ENCODE measurements around the gene FECH.

- TF ChIP-seq, protein P1, sequence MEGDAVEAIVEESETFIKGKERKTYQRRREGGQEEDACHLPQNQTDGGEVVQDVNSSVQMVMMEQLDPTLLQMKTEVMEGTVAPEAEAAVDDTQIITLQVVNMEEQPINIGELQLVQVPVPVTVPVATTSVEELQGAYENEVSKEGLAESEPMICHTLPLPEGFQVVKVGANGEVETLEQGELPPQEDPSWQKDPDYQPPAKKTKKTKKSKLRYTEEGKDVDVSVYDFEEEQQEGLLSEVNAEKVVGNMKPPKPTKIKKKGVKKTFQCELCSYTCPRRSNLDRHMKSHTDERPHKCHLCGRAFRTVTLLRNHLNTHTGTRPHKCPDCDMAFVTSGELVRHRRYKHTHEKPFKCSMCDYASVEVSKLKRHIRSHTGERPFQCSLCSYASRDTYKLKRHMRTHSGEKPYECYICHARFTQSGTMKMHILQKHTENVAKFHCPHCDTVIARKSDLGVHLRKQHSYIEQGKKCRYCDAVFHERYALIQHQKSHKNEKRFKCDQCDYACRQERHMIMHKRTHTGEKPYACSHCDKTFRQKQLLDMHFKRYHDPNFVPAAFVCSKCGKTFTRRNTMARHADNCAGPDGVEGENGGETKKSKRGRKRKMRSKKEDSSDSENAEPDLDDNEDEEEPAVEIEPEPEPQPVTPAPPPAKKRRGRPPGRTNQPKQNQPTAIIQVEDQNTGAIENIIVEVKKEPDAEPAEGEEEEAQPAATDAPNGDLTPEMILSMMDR (IDR thresholded peaks at IDR 0.05), result no peak
- TF ChIP-seq POLR2A (IDR thresholded peaks at IDR 0.05), result no peak
These were observed 34.7 kb upstream of the FECH start for GRCh38 chr18:57621246-57621604.
